K562 (cell line): ENCODE results near the gene ARIH1. TPM values are rescaled to one million over a fixed set of nuclear protein-coding genes. Genes with fewer than 3 reads are reported as not detected.

Experiments
- BRF1 ChIP-seq: IDR thresholded peaks from 3 replicates; pipeline ENCODE4 v1.6.1; 2011; ENCODE audit warnings: borderline replicate concordance, mild to moderate bottlenecking; ENCODE audit not compliant: insufficient read length; ENCODE audit errors: extremely low read depth
- CBX8 ChIP-seq: fragments of 200-600 bp; sonication (generic); IDR thresholded peaks from 2 replicates; pipeline ENCODE4 v1.6.1; 2012; ENCODE audit warnings: borderline replicate concordance, mixed run types, low read depth, mild to moderate bottlenecking, moderate library complexity, mixed read lengths, low read length, control low read depth, inconsistent platforms; ENCODE audit not compliant: poor library complexity, severe bottlenecking; ENCODE audit errors: extremely low read depth
- CSDE1 ChIP-seq, 2 experiments: fragments of 450-650 bp; IDR thresholded peaks; 2 replicates each; pipeline ENCODE4 v1.6.1; 2016; ENCODE audit warnings: mild to moderate bottlenecking in 1 of 2
- E2F1 ChIP-seq: sonication (generic); formaldehyde crosslinking; IDR thresholded peaks from 2 replicates; pipeline ENCODE4 v1.8.1; 2023; ENCODE audit warnings: mild to moderate bottlenecking, missing genetic modification reagents, moderate library complexity
- E2F3 ChIP-seq: fragments of 250-450 bp; sonication (Bioruptor Pico); IDR thresholded peaks from 2 replicates; pipeline ENCODE4 v1.4.0; 2020; ENCODE audit warnings: mild to moderate bottlenecking
- FIP1L1 ChIP-seq: fragments of 200-400 bp; formaldehyde crosslinking; IDR thresholded peaks from 2 replicates; pipeline ENCODE4 v1.6.1; 2018; ENCODE audit warnings: mild to moderate bottlenecking, low read depth, low read length; ENCODE audit not compliant: poor library complexity, severe bottlenecking
- HDAC1 ChIP-seq, 2 experiments: fragments of 450-650 bp; IDR thresholded peaks; 2 replicates each; pipeline ENCODE4 v1.6.1; 2016 to 2017; ENCODE audit warnings: inconsistent platforms in 1 of 2, mild to moderate bottlenecking in 1 of 2, moderate library complexity in 1 of 2
- KAT2B ChIP-seq: IDR thresholded peaks from one replicate; pipeline ENCODE4 v1.6.1; 2012; ENCODE audit warnings: low read depth, mild to moderate bottlenecking, control low read depth, inconsistent platforms, low read length, moderate library complexity
- NCOA6 ChIP-seq: fragments of 450-650 bp; IDR thresholded peaks from 2 replicates; pipeline ENCODE4 v1.6.1; 2017; ENCODE audit warnings: mild to moderate bottlenecking
- OTX1 ChIP-seq: fragments of 450-650 bp; formaldehyde crosslinking; IDR thresholded peaks from 2 replicates; pipeline ENCODE4 v1.4.0; 2022; ENCODE audit warnings: mild to moderate bottlenecking
- PHF21A ChIP-seq: fragments of 450-650 bp; IDR thresholded peaks from 2 replicates; pipeline ENCODE4 v1.6.1; 2017; ENCODE audit warnings: low read depth, borderline replicate concordance
- POU5F1 ChIP-seq: fragments of 150-350 bp; IDR thresholded peaks from 2 replicates; pipeline ENCODE4 v1.6.1; 2014; ENCODE audit warnings: borderline replicate concordance, low read length, low read depth, mild to moderate bottlenecking; ENCODE audit not compliant: partially characterized antibody
- SP1 ChIP-seq: sonication (generic); formaldehyde crosslinking; IDR thresholded peaks from 2 replicates; pipeline ENCODE4 v1.8.1; 2022; ENCODE audit warnings: mild to moderate bottlenecking, missing genetic modification reagents
- XRCC3 ChIP-seq: fragments of 450-650 bp; IDR thresholded peaks from 2 replicates; pipeline ENCODE4 v1.6.1; 2017; ENCODE audit warnings: mild to moderate bottlenecking, moderate library complexity
- ZEB2 ChIP-seq: fragments of 450-650 bp; IDR thresholded peaks from 2 replicates; pipeline ENCODE4 v1.6.1; 2016
- ZNF408 ChIP-seq: fragments of 250-450 bp; sonication (Bioruptor Pico); IDR thresholded peaks from 2 replicates; pipeline ENCODE4 v1.4.0; 2020; ENCODE audit warnings: low read depth, mild to moderate bottlenecking, moderate library complexity
- ZNF445 ChIP-seq: fragments of 250-450 bp; sonication (Bioruptor Pico); IDR thresholded peaks from 2 replicates; pipeline ENCODE4 v1.4.0; 2020; ENCODE audit warnings: low read depth, mild to moderate bottlenecking, moderate library complexity
- polyA plus RNA-seq, 8 experiments: library from polyadenylated mRNA; depleted of rRNA in 4 of 8; stranded (reverse) in 5 of 8; unstranded in 3 of 8; fragments of >200 nt; fragmentation: Nextera tagmentation in 2 of 8; fragmentation: Illumina TruSeq in 1 of 8; extraction: Ambion mirVana in 2 of 8; extraction: Trizol in 1 of 8; gene quantifications; 2 replicates each; pipeline versions ENCODE4 v1.2.1 to v1.2.3, GENCODE V29; 2011 to 2014; ENCODE audit warnings: inconsistent platforms in 1 of 8, missing spikeins in 1 of 8
- total RNA-seq, 7 experiments: library from RNA; depleted of rRNA in 6 of 7; stranded (reverse); fragments of >200 nt in 6 of 7; fragmentation: Illumina TruSeq in 2 of 7; extraction: Trizol in 2 of 7; gene quantifications; 2 replicates each; pipeline versions ENCODE4 v1.2.1 to v1.2.3, GENCODE V29; 2011 to 2021; ENCODE audit warnings: low replicate concordance in 1 of 7
- TF ChIP-seq, protein P1 (sequence below): sonication (generic); formaldehyde crosslinking; IDR thresholded peaks from 2 replicates; pipeline ENCODE4 v1.8.1; 2023; ENCODE audit warnings: mild to moderate bottlenecking, missing genetic modification reagents
- TF ChIP-seq, protein P2 (sequence below), 2 experiments: fragments of 200-800 bp in 1 of 2; sonication (Bioruptor generic) in 1 of 2; sonication (generic) in 1 of 2; formaldehyde crosslinking in 1 of 2; IDR thresholded peaks in 1 of 2; conservative IDR thresholded peaks in 1 of 2; 2 replicates each; pipeline versions ENCODE4 v1.5.0 to v1.6.1; 2016 to 2020; ENCODE audit warnings: missing compliant biosample characterization in 1 of 2, missing genetic modification characterization in 1 of 2, missing genetic modification reagents in 1 of 2
- TF ChIP-seq, protein P3 (sequence below): fragments of 200-800 bp; sonication (Bioruptor generic); IDR thresholded peaks from 2 replicates; pipeline ENCODE4 v1.6.1; 2017; ENCODE audit warnings: missing genetic modification characterization, missing compliant biosample characterization

ARIH1 gene
- total and polyA plus RNA-seq, 9 of the 15 experiments (the other 6 are each of a cell fraction or from before 2014, with no cell fraction given) = 17.7 to 125 (median 31.4) TPM

DNA sequence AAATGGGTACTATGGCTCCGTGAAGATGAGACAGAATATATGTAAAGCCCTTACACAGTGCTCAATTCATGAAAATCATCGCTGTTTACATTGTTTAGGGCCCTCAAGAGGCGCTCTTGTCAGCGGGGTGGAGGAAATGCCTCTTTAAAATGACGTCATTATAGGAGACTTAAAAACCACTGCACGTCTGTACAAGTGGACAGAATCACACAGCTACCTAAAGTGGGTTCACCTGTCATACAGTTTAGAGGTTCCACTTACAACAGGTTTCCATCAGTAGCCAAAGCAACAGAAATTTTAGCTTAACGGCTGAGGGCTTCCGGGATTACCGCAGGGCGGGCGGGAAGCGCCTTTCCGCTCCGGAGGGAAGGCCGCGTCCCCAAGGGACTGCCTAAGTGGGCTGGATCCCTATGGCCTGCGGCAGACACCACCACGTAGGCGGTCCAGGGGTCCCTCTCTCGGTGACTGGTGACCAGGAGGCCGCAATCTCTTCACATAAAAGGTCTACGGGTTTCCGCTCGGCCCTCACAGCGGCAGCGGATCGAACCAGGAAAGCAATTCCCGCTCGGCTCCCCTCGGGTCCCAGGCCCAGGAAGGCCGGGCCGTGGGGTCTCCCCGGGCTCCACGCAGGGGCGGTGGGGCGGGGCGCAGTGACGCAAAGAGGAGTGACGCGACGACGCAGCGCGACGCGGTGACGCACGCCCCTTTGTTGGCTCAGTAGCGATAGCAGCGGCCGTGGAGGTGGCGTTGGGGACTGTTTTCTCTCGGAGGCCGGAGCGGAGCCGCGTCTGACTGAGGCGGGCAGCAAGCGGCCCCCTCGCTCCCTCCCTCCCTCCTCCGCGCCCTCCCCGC lies at the start of gene ARIH1 (continued):
- TF ChIP-seq KAT2B (no peak), NCOA6 (peak; percentile 95), SP1 (peak; percentile 95), HDAC1 (IDR thresholded peaks at IDR 0.05) (peak in 1 of 2 experiments; percentile 0; a peak in 1 of 4 replicates), CSDE1 (IDR thresholded peaks at IDR 0.05) (peak in 1 of 2 experiments; percentile 66; a peak in 2 of 4 replicates), OTX1 (CRISPR knock-in tag) (peak; percentile 75; the same call in 1 of the 2 replicates), BRF1 (no peak), ZEB2 (no peak), XRCC3 (no peak), E2F3 (CRISPR knock-in tag) (peak; percentile 85), ZNF445 (CRISPR knock-in tag) (0 out of 2 replicates have a peak, but pooled peaks have one; percentile 60), ZNF408 (CRISPR knock-in tag) (0 out of 2 replicates have a peak, but pooled peaks have one; percentile 74), FIP1L1 (no peak), PHF21A (peak; percentile 84; the same call in 1 of the 2 replicates), CBX8 (no peak), POU5F1 (no peak), E2F1 (CRISPR knock-in tag) (peak; percentile 56)
- TF ChIP-seq, protein P1, sequence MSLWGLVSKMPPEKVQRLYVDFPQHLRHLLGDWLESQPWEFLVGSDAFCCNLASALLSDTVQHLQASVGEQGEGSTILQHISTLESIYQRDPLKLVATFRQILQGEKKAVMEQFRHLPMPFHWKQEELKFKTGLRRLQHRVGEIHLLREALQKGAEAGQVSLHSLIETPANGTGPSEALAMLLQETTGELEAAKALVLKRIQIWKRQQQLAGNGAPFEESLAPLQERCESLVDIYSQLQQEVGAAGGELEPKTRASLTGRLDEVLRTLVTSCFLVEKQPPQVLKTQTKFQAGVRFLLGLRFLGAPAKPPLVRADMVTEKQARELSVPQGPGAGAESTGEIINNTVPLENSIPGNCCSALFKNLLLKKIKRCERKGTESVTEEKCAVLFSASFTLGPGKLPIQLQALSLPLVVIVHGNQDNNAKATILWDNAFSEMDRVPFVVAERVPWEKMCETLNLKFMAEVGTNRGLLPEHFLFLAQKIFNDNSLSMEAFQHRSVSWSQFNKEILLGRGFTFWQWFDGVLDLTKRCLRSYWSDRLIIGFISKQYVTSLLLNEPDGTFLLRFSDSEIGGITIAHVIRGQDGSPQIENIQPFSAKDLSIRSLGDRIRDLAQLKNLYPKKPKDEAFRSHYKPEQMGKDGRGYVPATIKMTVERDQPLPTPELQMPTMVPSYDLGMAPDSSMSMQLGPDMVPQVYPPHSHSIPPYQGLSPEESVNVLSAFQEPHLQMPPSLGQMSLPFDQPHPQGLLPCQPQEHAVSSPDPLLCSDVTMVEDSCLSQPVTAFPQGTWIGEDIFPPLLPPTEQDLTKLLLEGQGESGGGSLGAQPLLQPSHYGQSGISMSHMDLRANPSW = no peak
- TF ChIP-seq, protein P2, sequence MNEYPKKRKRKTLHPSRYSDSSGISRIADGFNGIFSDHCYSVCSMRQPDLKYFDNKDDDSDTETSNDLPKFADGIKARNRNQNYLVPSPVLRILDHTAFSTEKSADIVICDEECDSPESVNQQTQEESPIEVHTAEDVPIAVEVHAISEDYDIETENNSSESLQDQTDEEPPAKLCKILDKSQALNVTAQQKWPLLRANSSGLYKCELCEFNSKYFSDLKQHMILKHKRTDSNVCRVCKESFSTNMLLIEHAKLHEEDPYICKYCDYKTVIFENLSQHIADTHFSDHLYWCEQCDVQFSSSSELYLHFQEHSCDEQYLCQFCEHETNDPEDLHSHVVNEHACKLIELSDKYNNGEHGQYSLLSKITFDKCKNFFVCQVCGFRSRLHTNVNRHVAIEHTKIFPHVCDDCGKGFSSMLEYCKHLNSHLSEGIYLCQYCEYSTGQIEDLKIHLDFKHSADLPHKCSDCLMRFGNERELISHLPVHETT (CRISPR knock-in tag; conservative IDR thresholded peaks at IDR 0.05 in 1 of 2, IDR thresholded peaks at IDR 0.05 in 1 of 2) = peak in 1 of 2 experiments; percentile 53; a peak in 2 of 4 replicates
- TF ChIP-seq, protein P3, sequence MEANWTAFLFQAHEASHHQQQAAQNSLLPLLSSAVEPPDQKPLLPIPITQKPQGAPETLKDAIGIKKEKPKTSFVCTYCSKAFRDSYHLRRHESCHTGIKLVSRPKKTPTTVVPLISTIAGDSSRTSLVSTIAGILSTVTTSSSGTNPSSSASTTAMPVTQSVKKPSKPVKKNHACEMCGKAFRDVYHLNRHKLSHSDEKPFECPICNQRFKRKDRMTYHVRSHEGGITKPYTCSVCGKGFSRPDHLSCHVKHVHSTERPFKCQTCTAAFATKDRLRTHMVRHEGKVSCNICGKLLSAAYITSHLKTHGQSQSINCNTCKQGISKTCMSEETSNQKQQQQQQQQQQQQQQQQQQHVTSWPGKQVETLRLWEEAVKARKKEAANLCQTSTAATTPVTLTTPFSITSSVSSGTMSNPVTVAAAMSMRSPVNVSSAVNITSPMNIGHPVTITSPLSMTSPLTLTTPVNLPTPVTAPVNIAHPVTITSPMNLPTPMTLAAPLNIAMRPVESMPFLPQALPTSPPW (CRISPR knock-in tag) = peak; percentile 87
